Neural progenitor cell (in vitro differentiated cells): ENCODE measurements around the gene LY6G6D. TPM values are rescaled to one million over a fixed set of nuclear protein-coding genes. Genes with fewer than 3 reads are reported as not detected.

Source experiments
- DNase-seq: peaks from one replicate; pipeline ENCODE4 v3.0.0-alpha.2; 2016; ENCODE audit warnings: low spot score
- H2AFZ ChIP-seq: fragments of 200-600 bp; sonication (generic); replicated peaks from 2 replicates; pipeline ENCODE4 v1.6.1; 2016; ENCODE audit warnings: antibody characterized with exemption
- H3F3A ChIP-seq: fragments of 200-600 bp; sonication (generic); 2 replicates; pipeline ENCODE4 v1.6.1; 2016; ENCODE audit warnings: antibody characterized with exemption, low read depth
- H3K27ac ChIP-seq: fragments of 200-600 bp; sonication (generic); 2 replicates; pipeline ENCODE4 v1.5.1; 2016; ENCODE audit warnings: mild to moderate bottlenecking
- H3K27me3 ChIP-seq: fragments of 200-600 bp; sonication (generic); 2 replicates; pipeline ENCODE4 v1.6.1; 2016; ENCODE audit warnings: mild to moderate bottlenecking, moderate library complexity
- H3K36me3 ChIP-seq: fragments of 200-600 bp; sonication (generic); 2 replicates; pipeline ENCODE4 v1.5.1; 2016
- H3K4me1 ChIP-seq: fragments of 200-600 bp; sonication (generic); 2 replicates; pipeline ENCODE4 v1.6.1; 2016; ENCODE audit warnings: mixed run types
- H3K4me2 ChIP-seq: fragments of 200-600 bp; sonication (generic); 2 replicates; pipeline ENCODE4 v1.6.1; 2016
- H3K4me3 ChIP-seq: fragments of 200-600 bp; sonication (generic); 2 replicates; pipeline ENCODE4 v1.5.1; 2016
- H3K79me2 ChIP-seq: fragments of 200-600 bp; sonication (generic); 2 replicates; pipeline ENCODE4 v1.6.1; 2016; ENCODE audit warnings: low read depth
- H3K9ac ChIP-seq: fragments of 200-600 bp; sonication (generic); 2 replicates; pipeline ENCODE4 v1.6.1; 2016
- H3K9me3 ChIP-seq: fragments of 200-600 bp; sonication (generic); 2 replicates; pipeline ENCODE4 v1.5.1; 2016; ENCODE audit warnings: low read depth
- H4K20me1 ChIP-seq: fragments of 200-600 bp; sonication (generic); 2 replicates; pipeline ENCODE4 v1.6.1; 2016; ENCODE audit warnings: low read depth
- H3K27ac Mint-ChIP-seq: 3 replicates; pipeline ENCODE4 v1.8.0; 2021; ENCODE audit warnings: mixed read lengths
- H3K27me3 Mint-ChIP-seq: 2 replicates; pipeline ENCODE4 v1.8.0; 2022; ENCODE audit warnings: low read depth, mild to moderate bottlenecking, inconsistent platforms, moderate library complexity, mixed read lengths; ENCODE audit not compliant: insufficient read depth
- H3K36me3 Mint-ChIP-seq: 3 replicates; pipeline ENCODE4 v1.8.0; 2021; ENCODE audit warnings: mixed read lengths
- H3K4me1 Mint-ChIP-seq: 3 replicates; pipeline ENCODE4 v1.8.0; 2021; ENCODE audit warnings: mixed read lengths
- H3K4me3 Mint-ChIP-seq: 3 replicates; pipeline ENCODE4 v1.8.0; 2021; ENCODE audit warnings: mild to moderate bottlenecking, moderate library complexity, mixed read lengths
- H3K9me3 Mint-ChIP-seq: 3 replicates; pipeline ENCODE4 v1.8.0; 2020; ENCODE audit warnings: mixed read lengths
- EZH2 ChIP-seq: fragments of 200-600 bp; sonication (generic); IDR thresholded peaks from 2 replicates; pipeline ENCODE4 v1.6.1; 2017; ENCODE audit warnings: antibody characterized with exemption, mild to moderate bottlenecking, moderate library complexity
- EZH2phosphoT487 ChIP-seq: fragments of 200-600 bp; sonication (generic); IDR thresholded peaks from 2 replicates; pipeline ENCODE4 v1.6.1; 2017; ENCODE audit warnings: antibody characterized with exemption
- total RNA-seq: library from RNA; depleted of rRNA; stranded (reverse); fragments of >200 nt; gene quantifications from 2 replicates; pipeline ENCODE4 v1.2.3, GENCODE V29; 2015; ENCODE audit warnings: low replicate concordance
- TF ChIP-seq, protein P1 (sequence below): fragments of 200-600 bp; sonication (generic); IDR thresholded peaks from 2 replicates; pipeline ENCODE4 v1.5.1; 2017; ENCODE audit warnings: antibody characterized with exemption, mild to moderate bottlenecking

Gene LY6G6D
- total RNA-seq, 1 donor from 2014 or later = 0.90 TPM

DNA sequence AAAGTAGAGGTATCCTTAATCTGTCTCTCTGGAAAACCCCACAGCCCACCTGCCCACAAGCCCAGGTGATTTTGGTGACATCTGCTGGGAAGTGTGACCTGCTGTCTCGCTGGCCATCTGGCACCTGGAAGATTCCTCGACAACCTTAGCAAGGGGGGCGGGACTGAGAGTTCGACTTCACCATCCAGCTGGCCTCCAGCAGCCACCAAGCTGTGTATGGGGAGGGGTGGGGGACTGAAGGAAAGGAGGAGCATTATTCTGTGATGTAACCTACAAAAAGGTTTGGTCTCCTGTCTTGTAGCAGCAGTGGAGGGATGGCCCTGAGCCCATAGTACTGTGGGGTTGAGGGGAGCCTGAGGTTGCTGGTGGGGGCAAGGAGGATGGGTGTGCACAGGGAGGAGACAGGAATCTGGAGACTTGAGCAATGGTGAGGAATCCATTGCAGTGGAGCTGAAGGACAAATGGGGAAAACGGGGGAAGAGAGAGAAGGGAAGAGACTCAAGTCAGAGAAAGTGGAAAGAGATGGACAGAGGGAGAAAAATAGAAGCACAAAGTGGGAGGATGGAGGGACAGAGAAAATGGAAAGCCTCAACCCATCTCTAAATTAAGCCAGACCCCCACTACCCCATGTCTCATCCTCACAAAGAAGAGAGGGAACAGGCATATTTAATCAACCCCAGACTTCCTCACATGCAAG lies 4.5 kb upstream of the LY6G6D start:
- Histone ChIP-seq H3K9me3 (no peaks in the 10 kb centered on the region), H3K79me2 (no peaks in the 10 kb centered on the region), H3K9ac (no peak overlapping the region), H3K4me1 (peaks cover 25% of the 10 kb centered on the region), H3K4me2 (no peak overlapping the region), H3K4me3 (no peak overlapping the region), H4K20me1 (no peaks in the 10 kb centered on the region), H2AFZ (no peak overlapping the region), H3K36me3 (no peaks in the 10 kb centered on the region), H3K27ac (no peak overlapping the region), H3K27me3 (no peaks in the 10 kb centered on the region), H3F3A (peaks cover 21% of the 10 kb centered on the region)
- no peaks in the 10 kb centered on the region for H3K36me3 Mint-ChIP-seq
- H3K27ac Mint-ChIP-seq = peak overlapping the region; percentile 4
- H3K27me3 Mint-ChIP-seq = peaks cover 19% of the 10 kb centered on the region
- TF ChIP-seq EZH2 = no peak
- TF ChIP-seq, protein P1, sequence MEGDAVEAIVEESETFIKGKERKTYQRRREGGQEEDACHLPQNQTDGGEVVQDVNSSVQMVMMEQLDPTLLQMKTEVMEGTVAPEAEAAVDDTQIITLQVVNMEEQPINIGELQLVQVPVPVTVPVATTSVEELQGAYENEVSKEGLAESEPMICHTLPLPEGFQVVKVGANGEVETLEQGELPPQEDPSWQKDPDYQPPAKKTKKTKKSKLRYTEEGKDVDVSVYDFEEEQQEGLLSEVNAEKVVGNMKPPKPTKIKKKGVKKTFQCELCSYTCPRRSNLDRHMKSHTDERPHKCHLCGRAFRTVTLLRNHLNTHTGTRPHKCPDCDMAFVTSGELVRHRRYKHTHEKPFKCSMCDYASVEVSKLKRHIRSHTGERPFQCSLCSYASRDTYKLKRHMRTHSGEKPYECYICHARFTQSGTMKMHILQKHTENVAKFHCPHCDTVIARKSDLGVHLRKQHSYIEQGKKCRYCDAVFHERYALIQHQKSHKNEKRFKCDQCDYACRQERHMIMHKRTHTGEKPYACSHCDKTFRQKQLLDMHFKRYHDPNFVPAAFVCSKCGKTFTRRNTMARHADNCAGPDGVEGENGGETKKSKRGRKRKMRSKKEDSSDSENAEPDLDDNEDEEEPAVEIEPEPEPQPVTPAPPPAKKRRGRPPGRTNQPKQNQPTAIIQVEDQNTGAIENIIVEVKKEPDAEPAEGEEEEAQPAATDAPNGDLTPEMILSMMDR = no peak
- H3K9me3 Mint-ChIP-seq = no peaks in the 10 kb centered on the region
- H3K4me1 Mint-ChIP-seq = peaks cover 43% of the 10 kb centered on the region
- no peak for DNase-seq
- peak overlapping the region; percentile 5 for H3K4me3 Mint-ChIP-seq

GRCh38 chr6:31711233-31711632 lies 3.9 kb upstream of the LY6G6D start:
- no peak for DNase-seq
- H3K4me1 Mint-ChIP-seq = peaks cover 44% of the 10 kb centered on the region

GRCh38 chr6:31712296-31712695 lies 2.9 kb upstream of the LY6G6D start:
- Mint-ChIP-seq H3K4me3 (peak overlapping the region; percentile 75), H3K27ac (peak overlapping the region; percentile 84)
- no peak for DNase-seq

More at GRCh38 chr6:31711233-31711632, 3.9 kb upstream of the LY6G6D start:
- Histone ChIP-seq H3K4me1 (peaks cover 25% of the 10 kb centered on the region), H4K20me1 (no peaks in the 10 kb centered on the region), H3K36me3 (no peaks in the 10 kb centered on the region), H3K4me3 (no peak overlapping the region), H3K9me3 (no peaks in the 10 kb centered on the region), H3K79me2 (no peaks in the 10 kb centered on the region), H3K9ac (no peak overlapping the region), H3K27ac (no peak overlapping the region), H3F3A (peaks cover 21% of the 10 kb centered on the region), H2AFZ (no peak overlapping the region), H3K4me2 (no peak overlapping the region), H3K27me3 (no peaks in the 10 kb centered on the region)
- peaks cover 19% of the 10 kb centered on the region for H3K27me3 Mint-ChIP-seq
- H3K36me3 Mint-ChIP-seq = no peaks in the 10 kb centered on the region
- H3K4me3 Mint-ChIP-seq = peak overlapping the region; percentile 75
- H3K27ac Mint-ChIP-seq = no peak overlapping the region
- no peaks in the 10 kb centered on the region for H3K9me3 Mint-ChIP-seq
- TF ChIP-seq, protein P1 = no peak
- TF ChIP-seq EZH2phosphoT487 (no peak), EZH2 (no peak)

More at GRCh38 chr6:31712296-31712695, 2.9 kb upstream of the LY6G6D start:
- peaks cover 46% of the 10 kb centered on the region for H3K4me1 Mint-ChIP-seq
- no peaks in the 10 kb centered on the region for H3K27me3 ChIP-seq
- H3K27me3 Mint-ChIP-seq = peaks cover 17% of the 10 kb centered on the region
- no peaks in the 10 kb centered on the region for H3K9me3 Mint-ChIP-seq
- no peak overlapping the region for H3K4me3 ChIP-seq
- H3K36me3 Mint-ChIP-seq = no peaks in the 10 kb centered on the region
- H2AFZ ChIP-seq = no peak overlapping the region
- H3K9me3 ChIP-seq = no peaks in the 10 kb centered on the region
- H3K9ac ChIP-seq = no peak overlapping the region
- no peaks in the 10 kb centered on the region for H3K79me2 ChIP-seq
- H4K20me1 ChIP-seq = no peaks in the 10 kb centered on the region
- peaks cover 25% of the 10 kb centered on the region for H3K4me1 ChIP-seq
- peaks cover 21% of the 10 kb centered on the region for H3F3A ChIP-seq
- no peak overlapping the region for H3K4me2 ChIP-seq
- H3K27ac ChIP-seq = no peak overlapping the region
- H3K36me3 ChIP-seq = no peaks in the 10 kb centered on the region
- TF ChIP-seq, protein P1 = no peak
- no peak for TF ChIP-seq EZH2
- TF ChIP-seq EZH2phosphoT487 = no peak
